HepG2 (cell line): ENCODE measurements around the gene DCST2. TPM values are rescaled to one million over a fixed set of nuclear protein-coding genes. Genes with fewer than 3 reads are reported as not detected.

Source experiments
- AGO1 ChIP-seq: fragments of 200-400 bp; formaldehyde crosslinking; IDR thresholded peaks from 2 replicates; pipeline ENCODE4 v1.6.1; 2017; ENCODE audit warnings: mild to moderate bottlenecking, low read depth, low read length, moderate library complexity; ENCODE audit not compliant: poor library complexity, severe bottlenecking
- ATM ChIP-seq: fragments of 450-650 bp; IDR thresholded peaks from 2 replicates; pipeline ENCODE4 v1.7.1; 2017; ENCODE audit warnings: mild to moderate bottlenecking, borderline replicate concordance
- CEBPZ ChIP-seq: IDR thresholded peaks from 2 replicates; pipeline ENCODE4 v1.6.1; 2012; ENCODE audit warnings: low read length, improper control_type of control experiment
- FUBP1 ChIP-seq: sonication (generic); formaldehyde crosslinking; IDR thresholded peaks from 2 replicates; pipeline ENCODE4 v1.5.1; 2020; ENCODE audit warnings: missing genetic modification reagents, mild to moderate bottlenecking, borderline replicate concordance
- HCFC1 ChIP-seq: fragments of 150-350 bp; IDR thresholded peaks from 2 replicates; pipeline ENCODE4 v1.6.1; 2014; ENCODE audit warnings: low read depth, low read length
- HNF4A ChIP-seq: sonication (generic); formaldehyde crosslinking; IDR thresholded peaks from 2 replicates; pipeline ENCODE4 v1.4.0; 2020; ENCODE audit warnings: missing genetic modification reagents
- IRF2 ChIP-seq: IDR thresholded peaks from 2 replicates; pipeline ENCODE4 v1.6.1; 2018; ENCODE audit warnings: missing genetic modification reagents, missing compliant biosample characterization
- RBM22 ChIP-seq: fragments of 200-400 bp; formaldehyde crosslinking; optimal IDR thresholded peaks from 2 replicates; pipeline ENCODE3; 2017; ENCODE audit warnings: mild to moderate bottlenecking, low read length, moderate library complexity
- REXO4 ChIP-seq: sonication (generic); formaldehyde crosslinking; IDR thresholded peaks from 2 replicates; pipeline ENCODE4 v1.8.0; 2022; ENCODE audit warnings: missing genetic modification reagents, mild to moderate bottlenecking, borderline replicate concordance
- SMAD3 ChIP-seq: sonication (generic); formaldehyde crosslinking; IDR thresholded peaks from 2 replicates; pipeline ENCODE4 v1.4.0; 2020; ENCODE audit warnings: missing genetic modification reagents
- SNRNP70 ChIP-seq: fragments of 200-400 bp; formaldehyde crosslinking; IDR thresholded peaks from 2 replicates; pipeline ENCODE4 v1.6.1; 2017; ENCODE audit warnings: mild to moderate bottlenecking, low read depth, low read length, moderate library complexity
- ZBTB7A ChIP-seq: sonication (generic); formaldehyde crosslinking; IDR thresholded peaks from 2 replicates; pipeline ENCODE4 v1.8.0; 2022; ENCODE audit warnings: mild to moderate bottlenecking, missing genetic modification reagents
- ZNF142 ChIP-seq: sonication (generic); formaldehyde crosslinking; IDR thresholded peaks from 2 replicates; pipeline ENCODE4 v1.4.0; 2020; ENCODE audit warnings: missing genetic modification reagents
- ZNF20 ChIP-seq: sonication (generic); formaldehyde crosslinking; IDR thresholded peaks from 2 replicates; pipeline ENCODE4 v1.4.0; 2020; ENCODE audit warnings: mild to moderate bottlenecking, moderate library complexity, missing genetic modification reagents
- polyA plus RNA-seq, 8 experiments: library from polyadenylated mRNA; depleted of rRNA in 3 of 8; stranded (reverse) in 7 of 8; unstranded in 1 of 8; fragments of >200 nt; fragmentation: Illumina TruSeq in 4 of 8; extraction: Trizol in 4 of 8; gene quantifications; 2 replicates each; pipeline versions ENCODE4 v1.2.1 to v1.2.3, GENCODE V29; 2011 to 2016; ENCODE audit warnings: low read depth in 4 of 8, missing spikeins in 1 of 8, mixed read lengths in 1 of 8; ENCODE audit not compliant: insufficient read depth in 1 of 8
- total RNA-seq, 5 experiments: library from RNA; depleted of rRNA; stranded (reverse); fragments of >200 nt; fragmentation: Illumina TruSeq; extraction: Trizol; gene quantifications; 2 replicates each; pipeline ENCODE4 v1.2.3, GENCODE V29; 2016; ENCODE audit warnings: low read depth in 1 of 5
- TF ChIP-seq, protein P1 (sequence below): IDR thresholded peaks from 2 replicates; pipeline ENCODE4 v1.6.1; 2016

Gene DCST2
- total and polyA plus RNA-seq, 2 of the 13 experiments (the other 11 are each of a cell fraction or from before 2014, with no cell fraction given): 0.74 TPM; not detected in 1

DNA sequence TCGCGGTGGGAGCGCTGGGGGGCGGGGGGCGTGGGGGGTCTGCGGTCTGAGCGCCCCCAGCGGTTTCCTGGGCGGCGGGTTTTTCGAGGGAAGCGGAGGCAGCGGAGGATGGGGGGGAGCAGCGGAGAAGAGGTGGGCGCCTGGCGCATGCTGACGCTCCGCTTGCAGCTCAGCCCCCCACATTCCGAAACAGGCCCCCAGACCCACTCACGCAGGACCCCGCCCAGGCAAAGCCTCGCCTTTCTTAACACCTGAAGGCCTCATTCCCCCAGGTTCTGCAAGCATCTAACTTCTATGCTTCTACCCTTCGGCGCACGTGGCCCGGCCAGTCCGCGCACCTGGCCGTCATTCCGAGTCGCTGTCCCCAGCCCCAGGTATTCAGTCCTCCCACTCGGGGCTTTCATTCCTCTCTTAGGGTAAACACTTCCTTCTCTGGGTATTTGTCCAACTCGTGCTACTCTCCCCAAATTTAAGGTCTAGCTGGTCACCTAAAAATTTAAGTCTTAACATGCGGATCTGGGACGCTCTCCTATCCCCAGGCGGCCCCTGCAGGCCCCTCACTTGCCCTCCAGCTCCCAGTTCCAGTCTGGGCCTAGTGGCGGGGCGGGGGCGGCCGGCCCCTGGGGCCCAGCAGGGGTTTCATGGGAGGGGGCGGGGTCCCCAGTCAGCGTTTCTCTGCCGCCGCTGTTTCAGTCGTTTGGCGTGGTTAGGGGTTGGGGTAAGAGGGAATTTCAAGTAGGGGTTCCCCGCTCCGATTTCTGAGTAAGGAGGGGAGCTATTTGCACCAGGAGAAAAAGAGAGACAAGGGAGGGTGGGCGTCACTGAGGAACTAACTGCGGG lies 33.8 kb downstream of the DCST2 start (continued):
- TF ChIP-seq FUBP1 (CRISPR knock-in tag): no peak
- TF ChIP-seq ZNF20 (CRISPR knock-in tag): 0 out of 2 replicates have a peak, but pooled peaks have one; percentile 45
- no peak for TF ChIP-seq SNRNP70
- TF ChIP-seq ZNF142 (CRISPR knock-in tag): no peak
- no peak for TF ChIP-seq CEBPZ
- TF ChIP-seq HCFC1: no peak
- TF ChIP-seq, protein P1, sequence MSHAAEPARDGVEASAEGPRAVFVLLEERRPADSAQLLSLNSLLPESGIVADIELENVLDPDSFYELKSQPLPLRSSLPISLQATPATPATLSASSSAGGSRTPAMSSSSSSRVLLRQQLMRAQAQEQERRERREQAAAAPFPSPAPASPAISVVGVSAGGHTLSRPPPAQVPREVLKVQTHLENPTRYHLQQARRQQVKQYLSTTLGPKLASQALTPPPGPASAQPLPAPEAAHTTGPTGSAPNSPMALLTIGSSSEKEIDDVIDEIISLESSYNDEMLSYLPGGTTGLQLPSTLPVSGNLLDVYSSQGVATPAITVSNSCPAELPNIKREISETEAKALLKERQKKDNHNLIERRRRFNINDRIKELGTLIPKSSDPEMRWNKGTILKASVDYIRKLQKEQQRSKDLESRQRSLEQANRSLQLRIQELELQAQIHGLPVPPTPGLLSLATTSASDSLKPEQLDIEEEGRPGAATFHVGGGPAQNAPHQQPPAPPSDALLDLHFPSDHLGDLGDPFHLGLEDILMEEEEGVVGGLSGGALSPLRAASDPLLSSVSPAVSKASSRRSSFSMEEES (CRISPR knock-in tag): no peak
- TF ChIP-seq IRF2 (CRISPR knock-in tag): no peak
- TF ChIP-seq HNF4A (CRISPR knock-in tag): no peak
- no peak for TF ChIP-seq RBM22
- TF ChIP-seq REXO4: no peak
- TF ChIP-seq SMAD3 (CRISPR knock-in tag): no peak
- peak; percentile 45; the same call in 1 of the 2 replicates for TF ChIP-seq ZBTB7A (CRISPR knock-in tag)
- TF ChIP-seq AGO1: peak; percentile 14
- no peak for TF ChIP-seq ATM
